Left hindlimb (tissue), 1 donor: ENCODE results near the gene GNAQ.

Source experiments
- DNase-seq: peaks from one replicate; pipeline ENCODE4 v3.0.0-alpha.2; 2018

GNAQ gene

DNA sequence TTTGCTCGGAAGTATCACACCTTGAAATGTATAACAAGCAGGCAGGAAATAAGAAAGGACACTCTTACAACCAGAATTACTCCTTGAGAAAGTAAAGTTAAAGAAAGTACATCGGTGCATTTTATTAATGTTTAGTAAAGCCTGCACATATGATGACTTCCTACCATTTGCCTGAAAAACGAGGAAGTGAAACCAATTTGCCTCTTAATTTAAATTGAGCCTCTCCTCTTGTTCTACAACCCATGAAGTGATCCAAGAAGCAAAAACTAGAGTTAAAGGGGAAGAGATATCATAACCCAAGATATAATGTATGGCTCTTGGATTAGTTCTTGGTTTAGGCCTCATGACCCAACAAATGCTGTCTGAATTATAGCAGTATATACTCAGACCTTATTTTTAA is 95.6 kb downstream of the GNAQ start:
- DNase-seq, result no peak

DNA sequence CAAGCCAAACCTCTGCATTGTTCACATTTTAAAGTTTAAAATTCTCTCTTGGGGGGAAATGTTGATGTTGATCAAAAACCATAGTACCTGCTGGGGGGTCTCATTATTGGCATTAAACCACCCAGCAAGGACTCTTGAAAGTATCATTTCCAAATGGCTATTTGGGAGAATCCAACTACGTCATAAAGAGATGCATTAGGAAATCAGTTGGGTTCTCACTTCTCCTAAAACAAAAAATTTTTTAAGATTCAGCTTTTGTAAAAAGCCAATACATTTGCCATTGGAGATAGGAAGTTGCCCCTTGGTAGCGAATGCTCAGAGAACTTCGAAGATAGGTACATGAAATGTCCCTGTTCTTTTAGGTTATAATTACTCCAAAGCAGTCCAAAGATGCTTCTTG is 96.4 kb downstream of the GNAQ start:
- DNase-seq, result no peak

DNA sequence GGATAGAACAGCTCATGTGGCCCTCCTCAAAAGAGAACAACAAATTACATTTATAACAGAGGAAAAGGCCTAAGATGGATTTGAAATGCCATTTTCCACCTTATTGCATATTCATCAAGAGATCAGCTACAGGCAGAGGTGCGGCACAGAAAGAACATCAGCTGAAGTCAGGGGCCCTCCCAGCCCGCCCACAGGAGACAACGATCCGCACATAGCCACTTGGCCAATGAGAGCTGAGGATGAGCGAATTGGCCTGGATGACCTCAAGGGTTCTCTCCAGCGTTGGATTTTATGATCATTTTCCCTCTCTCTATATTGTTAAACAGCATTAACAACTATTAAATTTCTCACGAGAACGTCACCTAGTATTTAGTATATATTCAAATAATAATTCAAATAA is 97.6 kb downstream of the GNAQ start:
- DNase-seq, result no peak

DNA sequence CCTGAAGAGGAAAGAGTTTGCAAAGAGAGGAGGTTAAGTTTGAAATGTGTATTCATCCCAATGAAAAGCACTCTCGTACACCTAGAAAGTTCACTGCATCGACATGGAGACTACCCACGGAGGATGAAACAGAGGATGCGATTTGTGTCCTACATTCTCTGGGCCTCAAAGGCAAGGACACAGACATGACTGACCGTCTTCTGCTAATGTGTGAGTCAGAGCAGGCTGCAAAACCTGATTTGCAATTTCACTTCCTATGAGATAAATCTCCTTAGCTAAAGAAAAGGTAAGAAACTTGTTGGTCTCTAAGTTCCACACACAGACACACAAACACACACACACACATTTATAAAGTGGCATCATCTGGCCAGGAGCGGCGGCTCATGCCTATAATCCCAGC is 98.6 kb downstream of the GNAQ start:
- DNase-seq, result no peak

DNA sequence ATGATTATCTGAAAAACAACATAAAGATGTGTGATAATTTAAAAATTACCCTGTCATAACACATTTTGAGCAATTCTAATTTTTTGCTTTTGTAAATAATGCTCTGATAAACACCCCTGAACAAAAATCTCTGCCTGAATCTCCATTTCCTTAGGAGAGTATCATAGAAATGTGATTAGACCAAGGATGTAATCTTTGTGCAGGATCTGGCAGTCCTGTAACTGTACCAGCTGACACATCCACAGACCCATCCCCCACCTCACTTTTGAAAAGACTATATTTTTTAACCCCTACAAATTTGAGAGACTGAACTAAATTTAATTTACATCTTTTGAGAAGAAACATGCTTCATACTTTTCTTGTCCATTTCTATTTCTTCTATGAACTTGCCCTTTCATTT is 101.7 kb downstream of the GNAQ start:
- DNase-seq, result no peak

DNA sequence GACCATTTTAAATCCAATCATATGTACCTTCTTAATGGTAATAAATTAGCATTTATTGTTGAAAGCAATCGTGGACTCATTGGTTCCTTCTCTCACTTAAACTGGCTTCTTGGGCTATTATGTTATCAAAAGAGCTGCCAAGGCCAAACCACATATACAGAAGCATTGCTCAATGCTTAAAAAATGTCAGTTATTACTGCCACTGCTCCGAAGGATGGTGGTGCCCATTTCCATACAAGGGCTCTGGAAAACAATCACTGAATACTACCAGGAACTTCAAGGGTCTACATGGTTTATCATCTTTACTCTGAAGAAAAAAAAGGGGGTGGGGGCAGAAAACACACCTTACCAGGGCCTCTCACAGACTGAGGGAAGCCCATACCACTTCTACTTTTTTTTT is 104.3 kb downstream of the GNAQ start:
- no peak for DNase-seq

DNA sequence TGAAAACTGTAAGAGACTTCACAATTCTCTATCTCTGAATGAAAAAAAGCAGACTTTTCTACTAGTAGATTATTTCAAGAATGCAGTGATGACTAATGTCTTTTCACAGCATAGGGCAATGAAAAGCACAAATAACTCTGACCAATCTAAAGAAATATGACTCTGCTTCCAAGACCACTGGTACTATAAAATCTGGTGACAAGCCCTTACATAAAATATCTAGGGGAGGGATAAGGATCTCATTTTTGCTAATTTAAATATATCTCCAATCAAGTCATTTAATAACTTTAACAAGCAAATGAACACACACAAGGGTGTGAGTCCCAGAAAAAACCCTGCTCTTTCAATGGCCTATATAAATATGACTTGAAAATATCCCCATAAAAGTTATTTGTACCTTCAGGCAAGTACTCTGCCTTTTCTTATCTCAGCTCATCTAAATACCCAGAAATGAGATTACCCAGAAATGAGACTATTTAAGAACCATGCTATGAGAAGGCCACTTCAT is 105.2 kb downstream of the GNAQ start:
- no peak for DNase-seq

DNA sequence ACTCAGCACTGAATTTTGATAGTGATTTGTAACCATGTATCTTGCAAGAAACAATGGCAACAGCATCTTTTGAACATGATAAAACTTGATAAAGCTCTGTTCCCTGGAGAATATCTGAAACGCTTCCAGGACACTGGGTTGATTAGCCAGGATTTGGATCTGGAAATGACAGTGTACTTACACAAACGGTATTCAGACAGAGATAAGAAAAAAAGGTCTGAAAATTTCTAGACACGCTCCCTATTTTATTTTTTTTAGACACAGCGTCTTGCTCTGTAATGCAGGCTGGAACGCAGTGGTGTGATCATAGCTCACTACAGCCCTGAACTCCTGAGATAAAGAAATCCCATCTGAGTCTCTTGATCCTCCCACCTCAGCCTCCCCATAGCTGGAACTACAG is 109.0 kb downstream of the GNAQ start:
- DNase-seq, result no peak

DNA sequence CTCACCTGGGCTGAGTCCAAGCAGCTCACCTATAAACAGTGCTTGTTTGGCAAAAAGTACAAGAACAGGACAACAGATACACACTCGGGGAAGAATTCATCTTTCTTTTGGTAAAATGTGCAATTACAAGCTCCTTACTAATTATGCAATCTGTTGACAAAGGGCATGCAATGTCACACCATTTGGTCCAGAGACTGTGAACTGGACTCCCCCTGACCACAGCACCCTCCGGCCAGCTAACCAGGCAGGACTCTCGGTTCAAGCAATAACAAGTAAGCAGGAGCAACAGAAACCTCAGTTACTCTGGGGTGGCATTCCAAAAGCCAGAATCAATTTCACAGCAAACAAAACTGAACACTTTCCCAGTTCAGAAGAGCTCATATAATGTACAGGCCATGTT is 113.8 kb downstream of the GNAQ start:
- no peak for DNase-seq

DNA sequence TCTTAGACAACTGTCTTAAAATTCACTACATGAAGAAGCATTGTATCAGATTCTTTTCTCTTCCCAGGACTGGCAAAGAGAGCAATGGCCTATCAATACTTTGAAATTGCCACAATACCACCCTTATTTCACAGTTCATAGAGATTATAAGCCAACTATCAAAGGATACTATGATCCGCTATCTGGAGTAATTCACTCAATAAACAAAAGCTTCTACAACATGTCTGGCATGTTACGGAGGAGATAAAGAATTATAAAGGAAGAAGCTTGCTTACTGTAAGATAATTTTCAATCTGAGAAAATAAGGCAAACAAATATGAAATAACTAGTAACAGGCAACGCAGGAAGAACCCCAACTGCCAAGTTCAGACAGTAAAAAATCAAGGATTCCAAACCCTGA is 114.8 kb downstream of the GNAQ start:
- no peak for DNase-seq

DNA sequence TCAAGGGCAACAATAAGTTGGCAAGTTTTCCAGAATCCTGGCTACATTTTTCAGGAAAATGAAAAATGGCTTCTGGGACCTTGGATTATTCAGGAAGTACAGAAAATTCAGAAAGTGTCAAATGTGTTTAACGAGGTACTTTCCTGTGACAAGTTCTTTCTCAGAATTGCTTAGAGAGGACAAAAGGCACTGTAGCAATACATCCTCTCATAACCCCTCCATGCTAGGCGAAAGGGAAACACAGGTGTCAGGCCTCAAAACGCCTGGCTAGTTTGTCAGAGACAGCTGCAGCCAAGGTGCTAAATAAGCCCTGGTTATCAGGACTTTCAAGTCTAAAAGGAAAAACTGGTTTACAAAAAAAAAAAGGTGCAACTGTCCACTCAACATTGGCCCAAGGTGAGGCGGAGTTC is 115.2 kb downstream of the GNAQ start:
- no peak for DNase-seq

DNA sequence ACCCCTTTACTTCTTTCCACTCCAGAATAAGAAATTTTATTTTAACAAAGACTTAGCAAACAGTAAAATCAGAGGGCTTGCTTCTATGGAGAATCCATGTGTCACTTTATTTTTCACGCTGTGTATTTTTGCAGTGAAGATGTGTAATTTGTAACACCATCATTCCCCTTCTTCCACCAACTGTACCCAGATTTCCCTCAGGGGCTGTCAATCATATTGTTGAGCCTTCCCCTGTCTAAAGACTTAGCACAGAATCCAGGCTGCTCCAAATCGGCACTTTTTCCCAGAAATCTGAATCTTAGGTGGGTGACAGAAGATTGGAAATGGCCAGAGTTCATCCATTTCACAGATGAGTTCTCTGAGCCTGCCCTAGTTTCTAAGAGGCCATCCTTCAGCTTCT is 115.9 kb downstream of the GNAQ start:
- DNase-seq, result no peak

DNA sequence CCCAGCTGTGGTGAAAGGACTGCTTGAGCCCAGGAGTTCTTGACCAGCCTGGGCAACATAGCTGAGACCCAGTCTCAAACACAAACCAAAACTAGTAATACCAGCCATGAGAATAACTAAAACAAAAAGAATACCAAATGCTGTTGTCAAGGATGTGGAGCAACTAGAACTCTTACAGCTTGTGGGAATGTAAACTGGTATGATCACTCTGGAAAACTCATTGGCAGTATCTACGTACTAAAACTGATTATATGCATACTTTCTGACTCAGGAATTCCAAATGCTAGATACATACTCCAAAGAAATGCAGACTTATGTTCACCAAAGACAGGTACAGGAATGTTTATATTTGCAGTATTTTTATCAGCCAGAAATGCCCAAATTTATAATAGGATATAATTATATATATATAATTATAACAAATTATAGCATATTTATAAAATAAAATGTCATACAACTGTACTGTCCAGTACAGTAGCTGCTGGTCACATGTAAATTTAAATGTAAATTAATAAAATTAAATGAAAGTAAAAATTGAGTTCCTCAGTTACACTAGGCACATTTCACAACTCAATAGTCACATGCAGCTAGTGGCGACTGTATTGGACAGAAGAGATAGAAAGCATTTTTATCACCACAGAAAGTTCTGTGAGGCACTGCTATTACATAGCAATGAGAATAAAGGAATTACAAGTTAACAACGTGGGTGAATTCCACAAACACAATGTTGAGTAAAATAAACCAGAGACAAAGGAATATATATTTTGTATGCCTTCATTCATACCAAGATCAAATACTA is 118.5 kb downstream of the GNAQ start:
- no peak for DNase-seq

DNA sequence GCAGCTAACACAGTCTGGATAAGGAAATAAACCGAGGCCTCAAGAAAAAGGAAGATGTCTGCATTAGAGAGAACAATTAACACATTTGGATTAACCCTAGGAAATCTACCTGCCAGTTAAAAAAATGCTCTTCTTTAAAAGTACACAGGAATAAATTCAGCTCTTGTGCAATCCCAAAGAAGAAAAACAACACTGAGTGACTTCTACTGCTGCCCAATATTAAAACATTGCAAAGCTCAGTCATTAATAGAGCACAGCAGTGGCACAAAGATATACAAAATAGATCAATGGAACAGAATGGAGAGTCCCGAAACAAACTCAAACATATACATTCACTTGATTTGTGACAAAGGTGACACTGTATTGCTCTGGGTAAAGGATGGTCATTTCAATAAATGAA is 119.7 kb downstream of the GNAQ start:
- no peak for DNase-seq

DNA sequence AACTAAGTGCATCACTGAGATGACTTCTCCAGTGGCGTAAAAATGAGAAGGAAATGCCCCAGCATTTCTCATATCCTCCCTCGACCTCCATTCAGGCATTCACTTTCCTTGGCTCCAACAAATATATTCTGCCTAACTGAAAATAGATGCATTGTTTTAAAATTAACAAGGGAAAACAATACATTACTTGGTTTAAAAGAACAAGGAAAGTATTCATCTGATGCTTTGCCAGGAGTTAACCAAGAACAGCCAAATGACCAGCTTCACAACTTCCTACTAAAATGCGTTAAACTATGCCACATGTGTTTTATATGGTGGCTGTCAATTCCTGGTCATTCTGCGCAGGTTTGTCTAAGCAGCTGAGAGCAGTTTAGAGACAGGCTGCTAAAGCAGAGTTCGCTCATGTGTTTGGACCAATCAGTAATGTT is 121.4 kb downstream of the GNAQ start:
- DNase-seq, result no peak

DNA sequence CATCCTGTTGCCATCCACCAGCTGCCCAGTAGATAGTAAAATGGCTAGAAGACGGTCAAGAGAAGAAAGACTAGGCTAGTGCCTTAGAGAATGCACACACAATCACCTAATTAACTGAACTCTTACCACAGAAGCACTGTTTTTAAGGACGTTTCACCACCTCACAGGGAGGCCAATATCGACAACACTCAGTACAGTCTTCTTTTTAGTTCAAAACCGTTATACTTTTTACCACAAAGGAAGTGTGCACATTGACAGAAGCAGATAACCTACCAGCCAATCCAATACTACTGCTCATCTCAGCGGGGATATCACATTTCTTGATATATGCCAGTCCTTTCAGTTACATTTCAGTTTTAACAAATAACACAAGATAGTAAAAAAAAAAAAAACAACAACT is 122.3 kb downstream of the GNAQ start:
- no peak for DNase-seq

DNA sequence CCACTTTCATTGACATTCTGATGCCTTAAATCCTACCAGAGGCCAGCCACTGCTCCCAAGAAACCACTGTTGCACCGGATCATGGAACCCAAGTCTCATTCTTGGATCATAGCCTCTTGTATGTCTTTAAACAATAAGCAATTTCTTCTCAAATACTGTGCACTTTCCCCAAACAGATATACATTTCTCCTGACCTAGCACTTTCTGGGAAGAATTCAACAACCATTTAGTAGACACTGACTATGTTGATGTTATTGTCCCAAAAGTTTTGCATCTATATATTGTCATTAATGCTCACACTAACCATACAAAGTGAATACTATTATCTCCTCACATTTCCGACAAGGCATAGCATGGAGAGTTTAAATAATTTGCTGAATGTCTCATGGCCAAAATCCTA is 123.3 kb downstream of the GNAQ start:
- no peak for DNase-seq

DNA sequence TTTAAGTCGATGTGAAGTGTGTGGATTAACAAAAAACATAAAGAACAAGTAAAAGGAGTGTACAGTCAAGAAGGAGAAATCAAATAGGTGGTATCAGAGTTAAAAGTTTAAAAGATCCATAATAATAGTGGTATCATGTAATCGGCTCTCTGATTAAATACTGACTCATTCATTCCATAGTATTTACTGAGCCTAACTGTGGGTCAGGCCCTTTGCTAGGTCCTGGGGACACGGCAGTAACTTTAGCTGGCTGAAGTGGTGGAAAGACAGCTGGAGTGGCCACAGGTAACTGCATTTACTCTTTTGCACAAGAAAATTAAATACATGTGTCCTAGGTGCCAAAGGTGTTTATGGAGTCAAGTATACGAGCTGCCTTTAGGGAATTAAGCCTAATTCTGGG is 124.0 kb downstream of the GNAQ start:
- no peak for DNase-seq

DNA sequence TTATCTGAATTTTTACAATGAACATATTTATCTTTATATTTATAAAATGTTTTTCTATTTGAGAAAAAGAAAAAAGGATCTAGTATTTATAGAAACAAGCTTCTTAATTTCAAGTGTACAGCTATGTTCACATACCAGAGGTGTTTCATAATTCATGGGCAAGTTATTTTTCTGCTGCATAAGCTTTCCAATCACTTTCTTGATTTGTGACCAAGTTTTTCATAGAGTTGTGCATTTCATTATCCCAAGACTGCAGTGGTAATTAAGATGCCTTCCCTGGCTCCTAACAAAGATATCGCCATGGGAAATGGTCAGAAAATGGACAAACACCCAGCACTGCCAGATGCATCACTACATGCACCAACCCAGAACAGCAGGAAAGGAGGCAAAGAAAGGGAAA is 124.6 kb downstream of the GNAQ start:
- DNase-seq, result no peak

DNA sequence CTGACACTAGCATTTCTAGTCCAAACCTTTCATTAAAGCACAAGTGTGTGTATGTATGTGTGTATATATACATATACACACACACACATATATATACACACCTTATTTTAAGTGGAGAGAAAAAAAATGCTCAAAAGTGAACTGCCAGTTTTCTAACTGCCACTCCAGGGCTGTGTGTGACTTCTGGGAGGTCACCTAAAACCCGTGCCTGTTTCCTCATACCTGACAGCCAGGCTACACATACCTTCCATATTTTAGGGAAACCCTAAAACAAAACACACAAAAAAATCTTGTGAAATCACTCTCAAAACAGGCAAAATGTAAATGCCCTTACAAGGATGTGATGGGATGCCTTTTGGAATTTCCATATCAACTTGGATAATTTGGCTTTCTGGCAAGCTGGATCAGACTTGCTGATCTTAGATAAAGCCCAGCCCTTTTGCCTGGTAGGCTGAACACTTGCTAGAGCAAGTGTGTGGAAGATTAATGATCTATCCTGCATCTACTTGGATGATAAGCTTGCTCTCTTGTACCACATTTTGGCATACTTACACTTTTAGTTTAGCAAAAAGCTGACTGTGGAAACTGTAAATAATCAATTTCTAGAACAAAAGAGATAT is 127.8 kb downstream of the GNAQ start:
- DNase-seq, result no peak

DNA sequence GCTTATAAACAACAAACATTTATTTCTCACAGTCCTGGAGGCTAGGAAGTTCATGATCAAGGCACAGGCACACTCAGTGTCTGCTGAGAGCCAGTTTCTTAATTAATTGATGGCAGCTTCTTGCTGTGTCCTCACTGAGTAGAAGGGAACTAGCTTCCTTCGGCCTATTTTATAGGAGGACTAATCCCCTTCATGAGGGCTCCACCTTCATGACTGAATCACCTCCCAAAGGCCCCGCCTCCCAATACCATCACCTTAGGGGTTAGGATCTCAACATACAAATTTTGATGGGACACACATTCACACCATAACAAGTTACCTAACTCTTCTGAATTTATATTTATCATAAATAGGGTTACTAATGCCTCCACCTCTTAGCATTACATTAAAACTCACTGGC is 129.8 kb downstream of the GNAQ start:
- DNase-seq, result no peak

DNA sequence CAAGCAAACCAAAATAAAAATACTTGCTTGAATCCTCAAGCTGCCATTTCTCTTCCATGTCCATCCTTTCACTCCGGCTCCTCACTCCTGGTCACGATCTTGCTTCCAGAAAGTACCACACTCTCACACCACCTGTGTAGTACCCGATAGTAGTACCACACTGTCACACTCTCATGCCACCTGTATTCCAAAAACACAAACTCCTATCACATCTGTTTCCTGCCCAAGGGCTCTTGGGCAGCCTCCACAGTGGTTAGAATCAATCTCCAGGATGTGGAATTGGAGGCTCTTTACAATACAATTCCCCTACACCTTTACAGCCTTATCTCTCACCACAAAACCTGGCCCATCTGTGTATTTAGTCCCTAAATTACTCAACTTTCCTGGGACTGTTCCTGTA is 130.6 kb downstream of the GNAQ start:
- DNase-seq, result no peak

DNA sequence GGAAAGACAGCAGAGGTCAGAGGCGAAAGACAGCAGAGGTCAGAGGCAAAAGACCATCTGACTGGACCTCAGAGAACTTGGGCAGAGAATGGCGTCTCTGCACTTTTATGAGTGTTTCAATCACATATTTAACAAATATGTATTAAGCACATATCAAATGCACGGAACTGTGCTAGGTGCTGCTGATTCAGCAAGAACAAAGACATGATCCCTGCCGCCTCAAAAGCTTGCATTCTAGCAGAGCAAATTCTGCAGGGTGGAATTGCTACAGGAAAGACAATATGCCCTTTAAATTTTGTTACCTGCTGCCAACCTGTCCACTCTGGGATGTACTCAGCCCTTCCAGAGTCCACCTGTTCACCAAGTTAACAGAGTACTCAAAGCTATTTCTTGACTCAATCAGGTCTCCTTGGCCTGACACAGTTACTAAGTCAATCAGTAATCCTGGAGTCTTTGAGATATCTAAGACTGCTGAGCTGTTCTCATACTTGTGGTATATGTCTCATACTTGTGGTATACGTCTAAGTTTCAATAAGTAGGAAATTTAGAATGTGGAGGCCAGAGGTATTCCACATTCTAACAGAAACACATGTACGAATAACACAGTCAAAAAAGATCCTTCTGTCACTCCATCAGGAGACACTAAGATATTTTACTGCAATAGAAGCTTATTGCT is 131.8 kb downstream of the GNAQ start:
- DNase-seq, result no peak

DNA sequence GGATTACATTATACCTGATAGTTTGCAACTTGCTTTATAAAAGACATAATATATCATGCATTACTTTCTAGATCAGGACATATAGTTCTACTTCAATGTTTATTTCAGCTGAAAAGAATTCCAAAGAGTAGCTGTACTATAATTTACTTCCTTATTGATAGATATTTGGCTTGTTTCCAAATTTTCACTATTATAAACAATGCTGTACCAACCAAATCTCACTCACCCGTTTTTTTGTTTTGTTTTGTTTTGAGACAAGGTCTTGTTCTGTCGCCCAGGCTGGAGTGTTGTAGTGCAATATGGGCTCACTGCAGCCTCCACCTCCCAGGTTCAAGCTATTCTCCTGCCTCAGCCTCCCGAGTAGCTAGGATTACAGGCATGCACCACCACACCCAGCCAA is 132.7 kb downstream of the GNAQ start:
- DNase-seq, result no peak
